Calu3 (cell line): Measurements from ENCODE around the gene THBS2. TPM values are rescaled to one million over a fixed set of nuclear protein-coding genes. Genes with fewer than 3 reads are reported as not detected.

ENCODE experiments used
- BruUV-seq: library from RNA; stranded (reverse); fragments of 400-500 nt; replicated peaks from 2 replicates; lab custom pipeline; 2021; lab: Mats Ljungman, UMichigan
- CTCF ChIA-PET: fragments of 300-600 bp; sonication (Branson Sonifier 250); formaldehyde crosslinking; loops from one replicate; lab custom pipeline; 2022; ENCODE audit warnings: antibody characterized with exemption; lab: Charles Lee
- DNase-seq: peaks from one replicate; pipeline ENCODE4 v3.0.0; 2022
- H3K27ac Mint-ChIP-seq: one replicate; pipeline ENCODE4 v1.8.0; 2022; ENCODE audit warnings: mixed read lengths; ENCODE audit not compliant: unreplicated experiment
- H3K27me3 Mint-ChIP-seq: one replicate; pipeline ENCODE4 v1.8.0; 2022; ENCODE audit warnings: mixed read lengths; ENCODE audit not compliant: unreplicated experiment
- H3K36me3 Mint-ChIP-seq: one replicate; pipeline ENCODE4 v1.8.0; 2022; ENCODE audit warnings: mild to moderate bottlenecking, moderate library complexity, mixed read lengths; ENCODE audit not compliant: insufficient read depth, unreplicated experiment
- H3K4me1 Mint-ChIP-seq: one replicate; pipeline ENCODE4 v1.8.0; 2022; ENCODE audit warnings: mild to moderate bottlenecking, low read depth, mixed read lengths; ENCODE audit not compliant: unreplicated experiment
- H3K4me3 Mint-ChIP-seq: one replicate; pipeline ENCODE4 v1.8.0; 2022; ENCODE audit warnings: mild to moderate bottlenecking, low read depth, moderate library complexity, mixed read lengths; ENCODE audit not compliant: unreplicated experiment
- H3K9me3 Mint-ChIP-seq: one replicate; pipeline ENCODE4 v1.8.0; 2022; ENCODE audit warnings: low read depth, mixed read lengths; ENCODE audit not compliant: unreplicated experiment
- intact Hi-C: fragments of 100-400 bp; cut with micrococcal nuclease; formaldehyde crosslinking; loops from one replicate; pipeline ENCODE4 v1.10.0; 2022; ENCODE audit not compliant: unreplicated experiment
- total RNA-seq: library from RNA; stranded (reverse); gene quantifications from 2 replicates; pipeline ENCODE4 v1.2.3, GENCODE V29; 2022
- TF ChIP-seq, protein P1 (sequence below): fragments of 200-600 bp; IDR thresholded peaks from one replicate; pipeline ENCODE4 v1.8.0; 2022; ENCODE audit warnings: antibody characterized with exemption; ENCODE audit not compliant: unreplicated experiment

Gene THBS2
- total RNA-seq, 1 experiment from 2014 or later, result not detected

- no TSS peak for BruUV-seq
- DNase-seq, result no peak
- TF ChIP-seq, protein P1, sequence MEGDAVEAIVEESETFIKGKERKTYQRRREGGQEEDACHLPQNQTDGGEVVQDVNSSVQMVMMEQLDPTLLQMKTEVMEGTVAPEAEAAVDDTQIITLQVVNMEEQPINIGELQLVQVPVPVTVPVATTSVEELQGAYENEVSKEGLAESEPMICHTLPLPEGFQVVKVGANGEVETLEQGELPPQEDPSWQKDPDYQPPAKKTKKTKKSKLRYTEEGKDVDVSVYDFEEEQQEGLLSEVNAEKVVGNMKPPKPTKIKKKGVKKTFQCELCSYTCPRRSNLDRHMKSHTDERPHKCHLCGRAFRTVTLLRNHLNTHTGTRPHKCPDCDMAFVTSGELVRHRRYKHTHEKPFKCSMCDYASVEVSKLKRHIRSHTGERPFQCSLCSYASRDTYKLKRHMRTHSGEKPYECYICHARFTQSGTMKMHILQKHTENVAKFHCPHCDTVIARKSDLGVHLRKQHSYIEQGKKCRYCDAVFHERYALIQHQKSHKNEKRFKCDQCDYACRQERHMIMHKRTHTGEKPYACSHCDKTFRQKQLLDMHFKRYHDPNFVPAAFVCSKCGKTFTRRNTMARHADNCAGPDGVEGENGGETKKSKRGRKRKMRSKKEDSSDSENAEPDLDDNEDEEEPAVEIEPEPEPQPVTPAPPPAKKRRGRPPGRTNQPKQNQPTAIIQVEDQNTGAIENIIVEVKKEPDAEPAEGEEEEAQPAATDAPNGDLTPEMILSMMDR, result no peak
- CTCF ChIA-PET, result no interaction called here
- H3K27ac Mint-ChIP-seq, result peak overlapping the region; percentile 20
- peaks cover 37% of the 10 kb centered on the region for H3K4me1 Mint-ChIP-seq
- H3K9me3 Mint-ChIP-seq, result no peaks in the 10 kb centered on the region
- H3K27me3 Mint-ChIP-seq, result no peaks in the 10 kb centered on the region
- no peak overlapping the region for H3K4me3 Mint-ChIP-seq
- peaks cover 9% of the 10 kb centered on the region for H3K36me3 Mint-ChIP-seq
- intact Hi-C loops, result no loop called here
These were observed 85.9 kb downstream of the THBS2 start for GRCh38 chr6:169167581-169168301.

GRCh38 chr6:169166896-169167580 is 86.6 kb downstream of the THBS2 start:
- BruUV-seq, result no TSS peak
- H3K4me3 Mint-ChIP-seq, result no peak overlapping the region
- intact Hi-C loops, result no loop called here
- H3K36me3 Mint-ChIP-seq, result peaks cover 15% of the 10 kb centered on the region
- DNase-seq, result no peak
- TF ChIP-seq, protein P1, result no peak
- CTCF ChIA-PET, result no interaction called here
- no peak overlapping the region for H3K27ac Mint-ChIP-seq
- no peaks in the 10 kb centered on the region for H3K27me3 Mint-ChIP-seq
- no peaks in the 10 kb centered on the region for H3K9me3 Mint-ChIP-seq
- peaks cover 34% of the 10 kb centered on the region for H3K4me1 Mint-ChIP-seq
